Measurements from ENCODE around the gene IPP. TPM values are rescaled to one million over a fixed set of nuclear protein-coding genes. Genes with fewer than 3 reads are reported as not detected.
A peak's percentile ranks its signal among the peaks of the same experiment; 100 is the strongest.
"Not testable (repeated sequence)": the region's sequence is repeated elsewhere in the genome, so short reads cannot be mapped to it uniquely, and the experiment has no call there.

IPP gene
- total RNA-seq, 3 donors from 2014 or later, result 10.5 to 15.4 (median 11.4) TPM

GRCh38 chr1:45694823-45695222 is 55.6 kb downstream of the IPP start:
- intact Hi-C loops (cut with DNase I; ENCODE audit: low total_unique reads), result loop anchor here (5.0 kb wide), 1 partner anchor 507 kb away; the partner anchor contains the start of gene LURAP1
- no peak for DNase-seq (ENCODE audit: low spot score in 2 of 2)
- TF ChIP-seq POLR2AphosphoS5 (IDR thresholded peaks at IDR 0.05) (no peak), CTCF (IDR thresholded peaks at IDR 0.05) (no peak), POLR2A (IDR thresholded peaks at IDR 0.05) (no peak)
- Histone ChIP-seq H3K36me3 (no peaks in the 10 kb centered on the region), H3K9me3 (no peaks in the 10 kb centered on the region), H3K27ac (no peak overlapping the region), H3K4me3 (no peak overlapping the region), H3K27me3 (no peaks in the 10 kb centered on the region), H3K4me1 (no peaks in the 10 kb centered on the region)

GRCh38 chr1:45693811-45694210 is 56.6 kb downstream of the IPP start:
- H3K4me3 ChIP-seq; H3K27ac ChIP-seq; H3K27me3 ChIP-seq; H3K36me3 ChIP-seq; DNase-seq (ENCODE audit: low spot score in 2 of 2); H3K4me1 ChIP-seq; H3K9me3 ChIP-seq: not testable (repeated sequence)
- intact Hi-C loops (cut with DNase I; ENCODE audit: low total_unique reads), result loop anchor here (5.0 kb wide), 1 partner anchor 508 kb away; the partner anchor contains the start of gene LURAP1

GRCh38 chr1:45687754-45688740 is 62.4 kb downstream of the IPP start, which contains the start of gene TMEM69:
TSS of gene TMEM69 (plus strand) at chr1:45688181. CDS start at chr1:45691069, 2,888 bp downstream.
- no peaks in the 10 kb centered on the region for H3K9me3 ChIP-seq
- H3K27me3 ChIP-seq, result no peaks in the 10 kb centered on the region
- H3K4me3 ChIP-seq, result peak within 1 kb of the TSS; percentile 87 to 91 (median 90)
- no peaks in the 10 kb centered on the region for H3K36me3 ChIP-seq
- intact Hi-C loops (cut with DNase I; ENCODE audit: low total_unique reads), result loop anchor here (10.0 kb wide), 1 partner anchor 103 kb away; the partner anchor contains the start of gene NASP
- peak; percentile 68 to 69 for DNase-seq (ENCODE audit: low spot score in 2 of 2)
- H3K27ac ChIP-seq, result peak within 1 kb of the TSS; percentile 98 to 100
- peaks cover 0 to 5% of the 10 kb centered on the region in 2 donors for H3K4me1 ChIP-seq
- TF ChIP-seq CTCF (IDR thresholded peaks at IDR 0.05) (peak in 2 of 3 donors; percentile 51 to 53), POLR2A (IDR thresholded peaks at IDR 0.05) (peak; percentile 23), POLR2AphosphoS5 (IDR thresholded peaks at IDR 0.05) (peak; percentile 75 to 86 (median 77))

- Histone ChIP-seq H3K4me3 (peak overlapping the region; percentile 87 to 91 (median 90)), H3K4me1 (peaks cover 0 to 5% of the 10 kb centered on the region in 2 donors), H3K27me3 (no peaks in the 10 kb centered on the region), H3K27ac (peak overlapping the region; percentile 98 to 100), H3K9me3 (no peaks in the 10 kb centered on the region), H3K36me3 (no peaks in the 10 kb centered on the region)
- TF ChIP-seq POLR2A (IDR thresholded peaks at IDR 0.05) (peak; percentile 85), CTCF (IDR thresholded peaks at IDR 0.05) (no peak), POLR2AphosphoS5 (IDR thresholded peaks at IDR 0.05) (peak; percentile 71 to 97 (median 95))
- intact Hi-C loops (cut with DNase I; ENCODE audit: low total_unique reads), result loop anchor here (10.0 kb wide), 1 partner anchor 102 kb away; the partner anchor contains the start of gene NASP
- peak; percentile 96 to 99 for DNase-seq (ENCODE audit: low spot score in 2 of 2)
These were observed 63.3 kb downstream of the IPP start for GRCh38 chr1:45687014-45687753.

- peak within 1 kb of the TSS; percentile 87 to 91 (median 90) for H3K4me3 ChIP-seq
- peak within 1 kb of the TSS; percentile 98 to 100 for H3K27ac ChIP-seq
- H3K36me3 ChIP-seq, result no peaks in the 10 kb centered on the region
- H3K9me3 ChIP-seq, result no peaks in the 10 kb centered on the region
- DNase-seq (ENCODE audit: low spot score in 2 of 2), result peak; percentile 96 to 97
- TF ChIP-seq POLR2AphosphoS5 (IDR thresholded peaks at IDR 0.05) (peak; percentile 66 to 91 (median 67)), CTCF (IDR thresholded peaks at IDR 0.05) (peak in 1 of 3 donors; percentile 35), POLR2A (IDR thresholded peaks at IDR 0.05) (peak; percentile 75)
- H3K27me3 ChIP-seq, result no peaks in the 10 kb centered on the region
- intact Hi-C loops (cut with DNase I; ENCODE audit: low total_unique reads), result loop anchor here (10.0 kb wide), 1 partner anchor 102 kb away; the partner anchor contains the start of gene NASP
- H3K4me1 ChIP-seq, result peaks cover 0 to 5% of the 10 kb centered on the region in 2 donors
These were observed 64.0 kb downstream of the IPP start, which contains the start of gene GPBP1L1 for GRCh38 chr1:45686288-45687013. TSS of gene GPBP1L1 (minus strand) at chr1:45686533. CDS start at chr1:45659087, 27,446 bp downstream.

Measured in breast epithelium (tissue), 4 donors.